K562 (cell line): ENCODE results near the gene KCNK18. TPM values are rescaled to one million over a fixed set of nuclear protein-coding genes. Genes with fewer than 3 reads are reported as not detected.

Source experiments
- ATAC-seq: fragments of 200-7000 bp; cut with Tn5 transposase; 3 replicates; pipeline ENCODE4 v1.9.1; 2020; ENCODE audit warnings: moderate library complexity
- BruUV-seq: library from RNA; stranded (reverse); fragments of 400-500 nt; replicated peaks from 2 replicates; lab custom pipeline; 2021; lab: Mats Ljungman, UMichigan
- CTCF ChIA-PET: fragments of 300-600 bp; formaldehyde crosslinking; extraction: SDS; loops from one replicate; lab custom pipeline; 2021; ENCODE audit warnings: low intra/inter-chr PET ratio; lab: Yijun Ruan, JAX
- POLR2A ChIA-PET: fragments of 300-600, 350-650 bp; sonication (Branson Sonifier 250); formaldehyde crosslinking; extraction: SDS; loops from one replicate; lab custom pipeline; 2021; ENCODE audit warnings: antibody characterized with exemption, inconsistent platforms; lab: Yijun Ruan, JAX
- DNase-seq, 4 experiments: peaks; one replicate each; pipeline versions ENCODE4 v3.0.0 to v3.0.0-alpha.2; 2011 to 2018; ENCODE audit warnings: low spot score in 3 of 4, mixed read lengths in 3 of 4; ENCODE audit errors: extremely low read depth in 1 of 4
- FAIRE-seq: peaks from 2 replicates; lab custom pipeline; 2011; peaks lifted over from hg19 to GRCh38; lab: Jason Lieb, UNC
- H2AFZ ChIP-seq: 2 replicates; pipeline ENCODE4 v1.6.0; 2011; ENCODE audit warnings: low read depth, low read length, control low read depth, inconsistent platforms
- H3K27ac ChIP-seq: fragments of 200-600 bp; 3 replicates; pipeline ENCODE4 v1.8.0; 2011; ENCODE audit warnings: low read depth, mild to moderate bottlenecking, control low read depth, inconsistent platforms, low read length, moderate library complexity, mixed read lengths; ENCODE audit errors: extremely low read depth
- H3K27me3 ChIP-seq, 2 experiments: fragments of 300-600 bp in 1 of 2; 2 replicates in 1 of 2; 3 replicates in 1 of 2; pipeline versions ENCODE4 v1.6.0 to v1.8.0; 2011; ENCODE audit warnings: inconsistent platforms in 2 of 2, low read length in 2 of 2, mild to moderate bottlenecking in 1 of 2, mixed read lengths in 1 of 2, moderate library complexity in 1 of 2; ENCODE audit not compliant: control insufficient read depth in 2 of 2, insufficient read depth in 2 of 2
- H3K36me3 ChIP-seq: fragments of 300-600 bp; 3 replicates; pipeline ENCODE4 v1.8.0; 2011; ENCODE audit warnings: mild to moderate bottlenecking, low read length, inconsistent platforms; ENCODE audit not compliant: control insufficient read depth, insufficient read depth
- H3K4me1 ChIP-seq, 2 experiments: fragments of 200-600 bp in 1 of 2; replicated peaks in 1 of 2; 2 replicates in 1 of 2; 3 replicates in 1 of 2; pipeline versions ENCODE4 v1.5.1 to v1.8.0; 2011; ENCODE audit warnings: inconsistent platforms in 2 of 2, low read length in 2 of 2, mild to moderate bottlenecking in 1 of 2, mixed read lengths in 1 of 2, moderate library complexity in 1 of 2; ENCODE audit not compliant: control insufficient read depth in 2 of 2, insufficient read depth in 2 of 2
- H3K4me2 ChIP-seq: 2 replicates; pipeline ENCODE4 v1.6.1; 2011; ENCODE audit warnings: low read length, control low read depth, inconsistent platforms, mixed read lengths; ENCODE audit not compliant: insufficient read depth
- H3K4me3 ChIP-seq: fragments of 200-600 bp; sonication (generic), shearing (Covaris generic); 2 replicates; pipeline ENCODE4 v1.5.1; 2016; ENCODE audit warnings: control low read depth, inconsistent platforms
- H3K79me2 ChIP-seq: fragments of 200-600 bp; 3 replicates; pipeline ENCODE4 v1.8.0; 2011; ENCODE audit warnings: low read length, inconsistent platforms; ENCODE audit not compliant: control insufficient read depth, insufficient read depth
- H3K9ac ChIP-seq, 2 experiments: 2 replicates each; pipeline versions ENCODE4 v1.6.0 to v1.6.1; 2011; ENCODE audit warnings: low read depth in 2 of 2, low read length in 2 of 2, control low read depth in 1 of 2, inconsistent platforms in 1 of 2, mild to moderate bottlenecking in 1 of 2, mixed read lengths in 1 of 2; ENCODE audit not compliant: insufficient read depth in 1 of 2
- H3K9me1 ChIP-seq: one replicate; pipeline ENCODE4 v1.6.0; 2011; ENCODE audit warnings: inconsistent platforms, mild to moderate bottlenecking, low read length, moderate library complexity; ENCODE audit not compliant: control insufficient read depth, insufficient read depth
- H3K9me3 ChIP-seq: replicated peaks from 2 replicates; pipeline ENCODE4 v1.5.1; 2011; ENCODE audit warnings: low read depth, low read length, inconsistent platforms; ENCODE audit not compliant: control insufficient read depth, insufficient read depth
- H4K20me1 ChIP-seq: replicated peaks from 2 replicates; pipeline ENCODE4 v1.6.1; 2011; ENCODE audit warnings: low read length, inconsistent platforms, mixed read lengths; ENCODE audit not compliant: control insufficient read depth, insufficient read depth
- CBFA2T3 ChIP-seq: fragments of 450-650 bp; IDR thresholded peaks from 2 replicates; pipeline ENCODE4 v1.6.1; 2017
- E2F6 ChIP-seq, 2 experiments: IDR thresholded peaks; 2 replicates each; pipeline ENCODE4 v1.6.1; 2011; ENCODE audit warnings: borderline replicate concordance in 1 of 2, control low read depth in 1 of 2, low read depth in 1 of 2, low read length in 1 of 2, mild to moderate bottlenecking in 1 of 2, mixed read lengths in 1 of 2, moderate library complexity in 1 of 2; ENCODE audit not compliant: insufficient read depth in 1 of 2, insufficient read length in 1 of 2, poor library complexity in 1 of 2, severe bottlenecking in 1 of 2; ENCODE audit errors: extremely low read depth in 1 of 2
- FOS ChIP-seq: IDR thresholded peaks from 3 replicates; pipeline ENCODE4 v1.6.1; 2011; ENCODE audit not compliant: insufficient read length; ENCODE audit errors: extremely low read depth
- PYGO2 ChIP-seq: fragments of 450-650 bp; IDR thresholded peaks from 2 replicates; pipeline ENCODE4 v1.6.1; 2016; ENCODE audit warnings: mild to moderate bottlenecking, missing genetic modification characterization, moderate library complexity, missing compliant biosample characterization
- SMARCC2 ChIP-seq: fragments of 450-650 bp; IDR thresholded peaks from 2 replicates; pipeline ENCODE4 v1.6.1; 2017; ENCODE audit warnings: antibody characterized with exemption, moderate library complexity, mild to moderate bottlenecking, low read depth
- TAF7 ChIP-seq: fragments of 450-650 bp; IDR thresholded peaks from 2 replicates; pipeline ENCODE4 v1.6.1; 2016; ENCODE audit warnings: missing genetic modification characterization, missing compliant biosample characterization
- TRIM24 ChIP-seq, 2 experiments: fragments of 450-650 bp; IDR thresholded peaks; 2 replicates each; pipeline ENCODE4 v1.6.1; 2016
- ZNF134 ChIP-seq: fragments of 250-450 bp; sonication (Bioruptor Pico); conservative IDR thresholded peaks from 2 replicates; pipeline ENCODE4 v1.4.0; 2020
- ZNF740 ChIP-seq, 3 experiments: fragments of 200-800 bp in 1 of 3; sonication (Bioruptor generic) in 1 of 3; sonication (generic) in 1 of 3; formaldehyde crosslinking in 1 of 3; IDR thresholded peaks; 2 replicates each; pipeline versions ENCODE4 v1.6.1 to v1.8.0; 2016 to 2022; ENCODE audit warnings: mild to moderate bottlenecking in 2 of 3, missing compliant biosample characterization in 2 of 3, missing genetic modification characterization in 2 of 3, missing genetic modification reagents in 1 of 3
- WGBS: fragments of 100-300 bp; shearing (Covaris generic); methylation state at CpG from one replicate; pipeline ENCODE4 v1.1.6; 2016; ENCODE audit warnings: low coverage, mixed read lengths; ENCODE audit not compliant: insufficient coverage; ENCODE audit errors: missing lambda C conversion rate; 5-methylcytosine and 5-hydroxymethylcytosine counted together
- in situ Hi-C: fragments of 300-500 bp; cut with MboI; formaldehyde crosslinking; loops from 4 replicates; pipeline ENCODE4 v1.15.0; 2018; ENCODE audit warnings: inconsistent platforms, mixed read lengths
- intact Hi-C: fragments of 100-400 bp; cut with micrococcal nuclease; formaldehyde crosslinking; loops from 2 replicates; pipeline ENCODE4 v1.14.2; 2022
- polyA plus RNA-seq, 8 experiments: library from polyadenylated mRNA; depleted of rRNA in 4 of 8; stranded (reverse) in 5 of 8; unstranded in 3 of 8; fragments of >200 nt; fragmentation: Nextera tagmentation in 2 of 8; fragmentation: Illumina TruSeq in 1 of 8; extraction: Ambion mirVana in 2 of 8; extraction: Trizol in 1 of 8; gene quantifications; 2 replicates each; pipeline versions ENCODE4 v1.2.1 to v1.2.3, GENCODE V29; 2011 to 2014; ENCODE audit warnings: inconsistent platforms in 1 of 8, missing spikeins in 1 of 8
- total RNA-seq, 7 experiments: library from RNA; depleted of rRNA in 6 of 7; stranded (reverse); fragments of >200 nt in 6 of 7; fragmentation: Illumina TruSeq in 2 of 7; extraction: Trizol in 2 of 7; gene quantifications; 2 replicates each; pipeline versions ENCODE4 v1.2.1 to v1.2.3, GENCODE V29; 2011 to 2021; ENCODE audit warnings: low replicate concordance in 1 of 7
- TF ChIP-seq, protein P1 (sequence below): fragments of 450-650 bp; IDR thresholded peaks from 2 replicates; pipeline ENCODE4 v1.6.1; 2016; ENCODE audit warnings: mild to moderate bottlenecking
- TF ChIP-seq, protein P2 (sequence below): sonication (generic); formaldehyde crosslinking; IDR thresholded peaks from 2 replicates; pipeline ENCODE4 v1.8.1; 2023; ENCODE audit warnings: mild to moderate bottlenecking, missing genetic modification reagents
- TF ChIP-seq, protein P3 (sequence below): IDR thresholded peaks from 2 replicates; pipeline ENCODE4 v1.6.1; 2014; ENCODE audit warnings: antibody characterized with exemption
- TF ChIP-seq, protein P4 (sequence below), 2 experiments: fragments of 450-650 bp in 1 of 2; sonication (generic) in 1 of 2; formaldehyde crosslinking; conservative IDR thresholded peaks; 2 replicates each; pipeline versions ENCODE4 v1.4.0 to v1.8.1; 2020 to 2022; ENCODE audit warnings: mild to moderate bottlenecking in 1 of 2, missing genetic modification reagents in 1 of 2

Gene KCNK18
- total and polyA plus RNA-seq, 9 of the 15 experiments (the other 6 are each of a cell fraction or from before 2014, with no cell fraction given): not detected

GRCh38 chr10:117152668-117153067 lies 44.6 kb upstream of the KCNK18 start:
- H3K27me3 ChIP-seq: peaks cover 2 to 13% of the 10 kb centered on the region in 2 experiments; a peak in 3 of 5 replicates
- POLR2A ChIA-PET: no interaction called here
- CTCF ChIA-PET: no interaction called here
- no peak overlapping the region for H3K4me3 ChIP-seq
- in situ Hi-C loops: loop anchor here (25.0 kb wide), 1 partner anchor 690 kb away; no protein-coding TSS in a partner anchor
- H3K4me1 ChIP-seq: no peaks in the 10 kb centered on the region
- DNase-seq: no peak
- no peak overlapping the region for H2AFZ ChIP-seq
- H3K9me1 ChIP-seq: no peaks in the 10 kb centered on the region
- H3K9ac ChIP-seq: no peak overlapping the region
- H3K9me3 ChIP-seq: no peaks in the 10 kb centered on the region
- no peak for FAIRE-seq
- H4K20me1 ChIP-seq: no peaks in the 10 kb centered on the region
- WGBS: 0% methylated on average over 3 of the region's 3 CpGs
- BruUV-seq: no TSS peak
- no peak for ATAC-seq
- H3K4me2 ChIP-seq: no peak overlapping the region
- H3K27ac ChIP-seq: no peak overlapping the region
- no peaks in the 10 kb centered on the region for H3K79me2 ChIP-seq
- intact Hi-C loops: no loop called here
- no peaks in the 10 kb centered on the region for H3K36me3 ChIP-seq
- no peak for TF ChIP-seq FOS
- no peak for TF ChIP-seq ZNF134 (CRISPR knock-in tag)
- no peak for TF ChIP-seq ZNF740 (CRISPR knock-in tag; IDR thresholded peaks at IDR 0.05)
- TF ChIP-seq ZNF740 (tag; IDR thresholded peaks at IDR 0.05): no peak
- no peak for TF ChIP-seq TAF7
- TF ChIP-seq SMARCC2: no peak
- TF ChIP-seq PYGO2: no peak
- TF ChIP-seq, protein P1, sequence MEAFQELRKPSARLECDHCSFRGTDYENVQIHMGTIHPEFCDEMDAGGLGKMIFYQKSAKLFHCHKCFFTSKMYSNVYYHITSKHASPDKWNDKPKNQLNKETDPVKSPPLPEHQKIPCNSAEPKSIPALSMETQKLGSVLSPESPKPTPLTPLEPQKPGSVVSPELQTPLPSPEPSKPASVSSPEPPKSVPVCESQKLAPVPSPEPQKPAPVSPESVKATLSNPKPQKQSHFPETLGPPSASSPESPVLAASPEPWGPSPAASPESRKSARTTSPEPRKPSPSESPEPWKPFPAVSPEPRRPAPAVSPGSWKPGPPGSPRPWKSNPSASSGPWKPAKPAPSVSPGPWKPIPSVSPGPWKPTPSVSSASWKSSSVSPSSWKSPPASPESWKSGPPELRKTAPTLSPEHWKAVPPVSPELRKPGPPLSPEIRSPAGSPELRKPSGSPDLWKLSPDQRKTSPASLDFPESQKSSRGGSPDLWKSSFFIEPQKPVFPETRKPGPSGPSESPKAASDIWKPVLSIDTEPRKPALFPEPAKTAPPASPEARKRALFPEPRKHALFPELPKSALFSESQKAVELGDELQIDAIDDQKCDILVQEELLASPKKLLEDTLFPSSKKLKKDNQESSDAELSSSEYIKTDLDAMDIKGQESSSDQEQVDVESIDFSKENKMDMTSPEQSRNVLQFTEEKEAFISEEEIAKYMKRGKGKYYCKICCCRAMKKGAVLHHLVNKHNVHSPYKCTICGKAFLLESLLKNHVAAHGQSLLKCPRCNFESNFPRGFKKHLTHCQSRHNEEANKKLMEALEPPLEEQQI: no peak
- TF ChIP-seq, protein P2, sequence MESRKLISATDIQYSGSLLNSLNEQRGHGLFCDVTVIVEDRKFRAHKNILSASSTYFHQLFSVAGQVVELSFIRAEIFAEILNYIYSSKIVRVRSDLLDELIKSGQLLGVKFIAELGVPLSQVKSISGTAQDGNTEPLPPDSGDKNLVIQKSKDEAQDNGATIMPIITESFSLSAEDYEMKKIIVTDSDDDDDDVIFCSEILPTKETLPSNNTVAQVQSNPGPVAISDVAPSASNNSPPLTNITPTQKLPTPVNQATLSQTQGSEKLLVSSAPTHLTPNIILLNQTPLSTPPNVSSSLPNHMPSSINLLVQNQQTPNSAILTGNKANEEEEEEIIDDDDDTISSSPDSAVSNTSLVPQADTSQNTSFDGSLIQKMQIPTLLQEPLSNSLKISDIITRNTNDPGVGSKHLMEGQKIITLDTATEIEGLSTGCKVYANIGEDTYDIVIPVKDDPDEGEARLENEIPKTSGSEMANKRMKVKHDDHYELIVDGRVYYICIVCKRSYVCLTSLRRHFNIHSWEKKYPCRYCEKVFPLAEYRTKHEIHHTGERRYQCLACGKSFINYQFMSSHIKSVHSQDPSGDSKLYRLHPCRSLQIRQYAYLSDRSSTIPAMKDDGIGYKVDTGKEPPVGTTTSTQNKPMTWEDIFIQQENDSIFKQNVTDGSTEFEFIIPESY (CRISPR knock-in tag): no peak
- TF ChIP-seq, protein P3, sequence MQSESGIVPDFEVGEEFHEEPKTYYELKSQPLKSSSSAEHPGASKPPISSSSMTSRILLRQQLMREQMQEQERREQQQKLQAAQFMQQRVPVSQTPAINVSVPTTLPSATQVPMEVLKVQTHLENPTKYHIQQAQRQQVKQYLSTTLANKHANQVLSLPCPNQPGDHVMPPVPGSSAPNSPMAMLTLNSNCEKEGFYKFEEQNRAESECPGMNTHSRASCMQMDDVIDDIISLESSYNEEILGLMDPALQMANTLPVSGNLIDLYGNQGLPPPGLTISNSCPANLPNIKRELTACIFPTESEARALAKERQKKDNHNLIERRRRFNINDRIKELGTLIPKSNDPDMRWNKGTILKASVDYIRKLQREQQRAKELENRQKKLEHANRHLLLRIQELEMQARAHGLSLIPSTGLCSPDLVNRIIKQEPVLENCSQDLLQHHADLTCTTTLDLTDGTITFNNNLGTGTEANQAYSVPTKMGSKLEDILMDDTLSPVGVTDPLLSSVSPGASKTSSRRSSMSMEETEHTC: no peak
- no peak for TF ChIP-seq CBFA2T3
- TF ChIP-seq, protein P4, sequence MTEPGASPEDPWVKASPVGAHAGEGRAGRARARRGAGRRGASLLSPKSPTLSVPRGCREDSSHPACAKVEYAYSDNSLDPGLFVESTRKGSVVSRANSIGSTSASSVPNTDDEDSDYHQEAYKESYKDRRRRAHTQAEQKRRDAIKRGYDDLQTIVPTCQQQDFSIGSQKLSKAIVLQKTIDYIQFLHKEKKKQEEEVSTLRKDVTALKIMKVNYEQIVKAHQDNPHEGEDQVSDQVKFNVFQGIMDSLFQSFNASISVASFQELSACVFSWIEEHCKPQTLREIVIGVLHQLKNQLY (CRISPR knock-in tag; conservative IDR thresholded peaks at IDR 0.05): no peak
- TF ChIP-seq E2F6 (IDR thresholded peaks at IDR 0.05; ENCODE audit: borderline replicate concordance in 1 of 2, extremely low read depth in 1 of 2, insufficient read depth in 1 of 2, insufficient read length in 1 of 2, low read depth in 1 of 2, low read length in 1 of 2, poor library complexity in 1 of 2, severe bottlenecking in 1 of 2): no peak
- TF ChIP-seq TRIM24 (IDR thresholded peaks at IDR 0.05): no peak
